KMS-11 (cell line): ENCODE measurements around the gene PLCD1.

Source experiments
- H2AFZ ChIP-seq: fragments of 200-600 bp; sonication (generic); 2 replicates; pipeline ENCODE4 v1.6.1; 2016; ENCODE audit warnings: antibody characterized with exemption, mixed run types, low read depth
- H3K27ac ChIP-seq: fragments of 200-600 bp; sonication (generic); 2 replicates; pipeline ENCODE4 v1.6.1; 2016; ENCODE audit warnings: mild to moderate bottlenecking, mixed run types
- H3K27me3 ChIP-seq: fragments of 200-600 bp; sonication (generic); 2 replicates; pipeline ENCODE4 v1.6.1; 2017; ENCODE audit warnings: mild to moderate bottlenecking, low read depth, mixed run types, moderate library complexity; ENCODE audit not compliant: insufficient read depth
- H3K36me3 ChIP-seq: fragments of 200-600 bp; sonication (generic); 2 replicates; pipeline ENCODE4 v1.6.1; 2017; ENCODE audit warnings: mild to moderate bottlenecking, mixed run types; ENCODE audit not compliant: insufficient read depth
- H3K4me1 ChIP-seq: fragments of 200-600 bp; sonication (generic); 2 replicates; pipeline ENCODE4 v1.6.1; 2016; ENCODE audit warnings: mild to moderate bottlenecking, low read depth, mixed run types; ENCODE audit not compliant: poor library complexity, severe bottlenecking
- H3K4me2 ChIP-seq: fragments of 200-600 bp; sonication (generic); 2 replicates; pipeline ENCODE4 v1.7.0; 2016; ENCODE audit warnings: mild to moderate bottlenecking, mixed run types
- H3K4me3 ChIP-seq: fragments of 200-600 bp; sonication (generic); IDR thresholded peaks from 2 replicates; pipeline ENCODE4 v1.6.1; 2017; ENCODE audit warnings: low read depth, low read length, mixed read lengths; ENCODE audit not compliant: insufficient read depth
- H3K79me2 ChIP-seq: fragments of 200-600 bp; sonication (generic); 2 replicates; pipeline ENCODE4 v1.6.1; 2016; ENCODE audit warnings: low read depth, mixed run types; ENCODE audit not compliant: insufficient read depth
- H3K9ac ChIP-seq: fragments of 200-600 bp; sonication (generic); 2 replicates; pipeline ENCODE4 v1.6.1; 2016; ENCODE audit warnings: mild to moderate bottlenecking, mixed run types
- H4K20me1 ChIP-seq: fragments of 200-600 bp; sonication (generic); 2 replicates; pipeline ENCODE4 v1.6.1; 2016; ENCODE audit warnings: mild to moderate bottlenecking, mixed run types; ENCODE audit not compliant: insufficient read depth
- CTCF ChIP-seq: fragments of 200-600 bp; sonication (generic); conservative IDR thresholded peaks from 2 replicates; pipeline ENCODE4 v1.6.1; 2017; ENCODE audit warnings: low read depth, mild to moderate bottlenecking, antibody characterized with exemption, low read length, moderate library complexity, mixed read lengths

Gene PLCD1

GRCh38 chr3:38017445-38018295 is 11.8 kb downstream of the PLCD1 start:
- Histone ChIP-seq H3K4me1 (no peaks in the 10 kb centered on the region), H3K27ac (no peak overlapping the region), H3K79me2 (no peaks in the 10 kb centered on the region), H3K4me3 (no peak overlapping the region), H3K36me3 (no peaks in the 10 kb centered on the region), H3K9ac (no peak overlapping the region), H2AFZ (no peak overlapping the region), H3K27me3 (no peaks in the 10 kb centered on the region), H4K20me1 (no peaks in the 10 kb centered on the region), H3K4me2 (no peak overlapping the region)
- TF ChIP-seq CTCF, result no peak

GRCh38 chr3:38016847-38017444 is 12.5 kb downstream of the PLCD1 start:
- no peaks in the 10 kb centered on the region for H4K20me1 ChIP-seq
- H3K4me2 ChIP-seq, result no peak overlapping the region
- H3K4me3 ChIP-seq, result no peak overlapping the region
- no peak overlapping the region for H3K9ac ChIP-seq
- no peaks in the 10 kb centered on the region for H3K79me2 ChIP-seq
- H3K27ac ChIP-seq, result no peak overlapping the region
- H3K4me1 ChIP-seq, result no peaks in the 10 kb centered on the region
- H3K27me3 ChIP-seq, result no peaks in the 10 kb centered on the region
- TF ChIP-seq CTCF, result no peak
- no peak overlapping the region for H2AFZ ChIP-seq
- no peaks in the 10 kb centered on the region for H3K36me3 ChIP-seq

- Histone ChIP-seq H3K27me3 (no peaks in the 10 kb centered on the region), H3K36me3 (no peaks in the 10 kb centered on the region), H3K9ac (no peak overlapping the region), H3K4me2 (no peak overlapping the region), H2AFZ (no peak overlapping the region), H3K4me1 (no peaks in the 10 kb centered on the region), H3K79me2 (no peaks in the 10 kb centered on the region), H3K27ac (no peak overlapping the region), H3K4me3 (no peak overlapping the region), H4K20me1 (no peaks in the 10 kb centered on the region)
- TF ChIP-seq CTCF, result no peak
These were observed 13.0 kb downstream of the PLCD1 start for GRCh38 chr3:38016410-38016809.

- H3K4me1 ChIP-seq, result no peaks in the 10 kb centered on the region
- no peak for TF ChIP-seq CTCF
- H2AFZ ChIP-seq, result no peak overlapping the region
- H4K20me1 ChIP-seq, result no peaks in the 10 kb centered on the region
- H3K4me2 ChIP-seq, result no peak overlapping the region
- H3K27ac ChIP-seq, result no peak overlapping the region
- no peak overlapping the region for H3K4me3 ChIP-seq
- no peaks in the 10 kb centered on the region for H3K36me3 ChIP-seq
- H3K27me3 ChIP-seq, result no peaks in the 10 kb centered on the region
- H3K79me2 ChIP-seq, result no peaks in the 10 kb centered on the region
- H3K9ac ChIP-seq, result no peak overlapping the region
These were observed 13.5 kb downstream of the PLCD1 start for GRCh38 chr3:38015984-38016383.
